Measurements from ENCODE around the gene DBF4B.

GRCh38 chr17:44781551-44782325 is 73.3 kb downstream of the DBF4B start:
- TF ChIP-seq, protein P1, sequence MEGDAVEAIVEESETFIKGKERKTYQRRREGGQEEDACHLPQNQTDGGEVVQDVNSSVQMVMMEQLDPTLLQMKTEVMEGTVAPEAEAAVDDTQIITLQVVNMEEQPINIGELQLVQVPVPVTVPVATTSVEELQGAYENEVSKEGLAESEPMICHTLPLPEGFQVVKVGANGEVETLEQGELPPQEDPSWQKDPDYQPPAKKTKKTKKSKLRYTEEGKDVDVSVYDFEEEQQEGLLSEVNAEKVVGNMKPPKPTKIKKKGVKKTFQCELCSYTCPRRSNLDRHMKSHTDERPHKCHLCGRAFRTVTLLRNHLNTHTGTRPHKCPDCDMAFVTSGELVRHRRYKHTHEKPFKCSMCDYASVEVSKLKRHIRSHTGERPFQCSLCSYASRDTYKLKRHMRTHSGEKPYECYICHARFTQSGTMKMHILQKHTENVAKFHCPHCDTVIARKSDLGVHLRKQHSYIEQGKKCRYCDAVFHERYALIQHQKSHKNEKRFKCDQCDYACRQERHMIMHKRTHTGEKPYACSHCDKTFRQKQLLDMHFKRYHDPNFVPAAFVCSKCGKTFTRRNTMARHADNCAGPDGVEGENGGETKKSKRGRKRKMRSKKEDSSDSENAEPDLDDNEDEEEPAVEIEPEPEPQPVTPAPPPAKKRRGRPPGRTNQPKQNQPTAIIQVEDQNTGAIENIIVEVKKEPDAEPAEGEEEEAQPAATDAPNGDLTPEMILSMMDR (IDR thresholded peaks at IDR 0.05): no peak
- no peak for TF ChIP-seq POLR2A (IDR thresholded peaks at IDR 0.05)

Measured in esophagus squamous epithelium (tissue), 4 donors.